SKM-1 (cell line): ENCODE data around the gene NEMF.
"Not testable (repeated sequence)": the region's sequence is repeated elsewhere in the genome, so short reads cannot be mapped to it uniquely, and the experiment has no call there.

Experiments
- DNase-seq: peaks from one replicate; lab custom pipeline; 2025; ENCODE audit not compliant: unreplicated experiment; lab: John Stamatoyannopoulos, UW

NEMF gene

GRCh38 chr14:49852301-49853157 is at the start of gene NEMF:
Gene NEMF, minus strand, starts transcription at chr14:49852788. Its CDS starts 35 bp downstream, at chr14:49852753.
- DNase-seq: peak; percentile 19

GRCh38 chr14:49900973-49901372 is 48.4 kb upstream of the NEMF start:
- DNase-seq: no peak

- no peak for DNase-seq
Observed at GRCh38 chr14:49898485-49898884, 45.9 kb upstream of the NEMF start.

- no peak for DNase-seq
Observed at GRCh38 chr14:49897965-49898364, 45.4 kb upstream of the NEMF start.

DNA sequence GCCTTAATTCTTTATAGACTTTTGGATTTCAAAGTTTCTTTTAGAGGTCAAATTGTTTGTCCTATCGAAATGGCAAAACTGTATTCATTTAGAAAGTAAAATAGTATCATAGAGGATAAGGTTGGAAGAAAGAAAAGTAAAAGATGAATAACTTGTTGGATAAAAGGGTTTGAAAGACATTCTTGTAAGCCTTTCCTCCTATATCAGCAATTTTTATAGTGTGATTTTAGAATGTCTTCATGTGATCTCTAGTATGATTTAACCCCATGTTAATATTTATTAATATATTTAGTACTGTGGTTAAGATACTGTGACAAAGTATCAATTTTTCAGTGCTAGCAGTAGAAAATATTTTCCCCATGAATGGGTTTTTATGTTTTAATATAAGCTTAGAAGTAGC is 44.8 kb upstream of the NEMF start:
- DNase-seq: no peak

GRCh38 chr14:49896966-49897365 is 44.4 kb upstream of the NEMF start:
- DNase-seq: no peak

- DNase-seq: not testable (repeated sequence)
Observed at GRCh38 chr14:49896272-49896671, 43.7 kb upstream of the NEMF start.

DNA sequence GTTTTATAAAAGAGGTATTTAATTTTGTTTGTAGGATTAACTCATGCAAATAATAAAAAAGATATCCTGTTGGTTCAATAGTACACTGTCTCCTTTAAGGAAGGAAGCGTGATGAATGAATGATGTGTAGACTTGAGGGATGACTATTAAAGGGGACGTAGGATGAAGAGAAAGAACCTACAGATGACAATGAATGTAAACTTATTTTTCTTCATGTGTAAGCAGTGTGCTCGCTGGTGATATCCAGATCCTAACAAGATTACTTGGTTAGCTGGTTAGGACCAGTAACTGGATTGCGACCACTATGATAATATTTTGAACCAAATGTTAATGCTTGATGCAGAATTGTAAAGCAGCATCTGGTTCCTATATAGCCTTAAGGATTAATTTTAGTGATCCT is 42.9 kb upstream of the NEMF start:
- no peak for DNase-seq

GRCh38 chr14:49894214-49895107 is 41.9 kb upstream of the NEMF start:
- not testable (repeated sequence) for DNase-seq

DNA sequence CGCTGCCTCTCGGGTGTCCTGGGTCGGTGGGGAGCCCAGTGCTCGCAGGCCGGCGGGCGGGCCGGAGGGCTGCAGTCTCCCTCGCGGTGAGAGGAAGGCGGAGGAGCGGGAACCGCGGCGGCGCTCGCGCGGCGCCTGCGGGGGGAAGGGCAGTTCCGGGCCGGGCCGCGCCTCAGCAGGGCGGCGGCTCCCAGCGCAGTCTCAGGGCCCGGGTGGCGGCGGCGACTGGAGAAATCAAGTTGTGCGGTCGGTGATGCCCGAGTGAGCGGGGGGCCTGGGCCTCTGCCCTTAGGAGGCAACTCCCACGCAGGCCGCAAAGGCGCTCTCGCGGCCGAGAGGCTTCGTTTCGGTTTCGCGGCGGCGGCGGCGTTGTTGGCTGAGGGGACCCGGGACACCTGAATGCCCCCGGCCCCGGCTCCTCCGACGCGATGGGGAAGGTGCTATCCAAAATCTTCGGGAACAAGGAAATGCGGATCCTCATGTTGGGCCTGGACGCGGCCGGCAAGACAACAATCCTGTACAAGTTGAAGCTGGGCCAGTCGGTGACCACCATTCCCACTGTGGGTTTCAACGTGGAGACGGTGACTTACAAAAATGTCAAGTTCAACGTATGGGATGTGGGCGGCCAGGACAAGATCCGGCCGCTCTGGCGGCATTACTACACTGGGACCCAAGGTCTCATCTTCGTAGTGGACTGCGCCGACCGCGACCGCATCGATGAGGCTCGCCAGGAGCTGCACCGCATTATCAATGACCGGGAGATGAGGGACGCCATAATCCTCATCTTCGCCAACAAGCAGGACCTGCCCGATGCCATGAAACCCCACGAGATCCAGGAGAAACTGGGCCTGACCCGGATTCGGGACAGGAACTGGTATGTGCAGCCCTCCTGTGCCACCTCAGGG is 41.0 kb upstream of the NEMF start:
- no peak for DNase-seq

DNA sequence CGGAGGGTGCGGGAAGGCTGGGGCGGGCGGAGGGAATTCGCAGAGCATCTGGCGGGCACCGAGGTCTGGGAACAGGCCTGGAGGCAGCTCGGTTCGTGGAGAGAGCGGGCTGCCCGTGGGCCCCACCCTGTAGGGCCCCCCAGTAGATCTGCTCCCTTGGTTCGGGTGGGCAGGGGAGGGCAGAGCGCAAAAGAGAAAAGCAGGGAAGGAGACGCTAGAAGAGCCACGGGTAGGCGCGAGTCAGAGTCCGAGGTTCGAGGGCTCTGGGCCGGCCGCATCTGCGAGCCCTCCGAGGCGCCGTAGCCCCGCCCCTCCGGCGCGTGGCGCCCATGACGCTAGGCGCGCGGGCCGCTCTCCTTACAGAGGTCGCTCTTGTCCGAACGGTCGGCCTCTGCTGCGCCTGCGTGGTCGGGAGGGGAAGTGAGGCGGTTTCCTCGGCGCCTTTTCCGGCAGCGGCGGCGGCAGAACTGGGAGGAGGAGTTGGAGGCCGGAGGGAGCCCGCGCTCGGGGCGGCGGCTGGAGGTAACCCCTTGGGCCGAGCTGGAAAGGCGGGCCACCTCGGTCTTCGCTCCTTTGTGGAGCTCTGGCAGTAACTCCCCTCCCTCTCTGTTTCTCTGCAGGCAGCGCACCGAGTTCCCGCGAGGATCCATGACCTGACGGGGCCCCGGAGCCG is 40.2 kb upstream of the NEMF start, which contains the start of gene ARF6:
ARF6 (plus strand) TSS at position 447 of the 673 bp plus-strand sequence. CDS start 655 bp downstream, outside the sequence.
- DNase-seq: peak; percentile 51

DNA sequence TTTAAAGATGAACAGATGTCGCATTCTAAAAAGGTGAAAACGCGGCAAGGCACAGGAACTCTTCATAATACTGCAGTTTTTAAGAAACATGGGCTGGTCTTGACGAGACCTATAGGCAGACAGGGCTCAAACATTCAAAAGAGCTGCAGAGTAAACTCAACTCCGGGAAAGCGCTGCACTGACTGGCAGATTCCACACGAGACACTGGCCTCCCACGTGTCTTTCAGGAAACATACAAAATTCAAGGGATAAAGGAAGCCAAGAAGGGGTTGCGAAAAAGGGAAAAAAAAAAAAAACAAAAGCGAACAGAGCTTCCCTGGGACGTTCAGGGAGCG is 39.7 kb upstream of the NEMF start:
- DNase-seq: peak; percentile 41

DNA sequence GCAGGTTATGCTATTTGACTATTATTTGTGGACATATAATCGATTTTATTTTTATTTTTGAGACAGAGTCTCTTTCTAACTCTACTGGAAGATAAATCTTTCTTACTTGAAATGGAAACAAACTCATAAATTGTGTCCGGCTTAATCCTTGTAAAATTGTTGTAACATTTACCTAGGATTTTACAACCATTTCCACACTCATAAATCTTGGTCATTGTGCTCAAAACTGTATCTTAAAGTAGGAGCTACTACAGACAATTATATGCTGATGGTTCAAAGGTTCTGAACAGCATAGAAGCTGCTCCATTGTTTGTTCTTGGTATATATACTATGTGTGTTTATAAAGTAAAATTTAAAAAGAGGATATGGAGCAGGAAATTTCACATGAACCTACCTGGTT is 35.7 kb upstream of the NEMF start:
- no peak for DNase-seq

GRCh38 chr14:49886523-49886922 is 33.9 kb upstream of the NEMF start:
- no peak for DNase-seq

GRCh38 chr14:49882826-49883694 is 30.5 kb upstream of the NEMF start:
- no peak for DNase-seq

- no peak for DNase-seq
Observed at GRCh38 chr14:49881350-49882001, 28.9 kb upstream of the NEMF start.

- DNase-seq: no peak
Observed at GRCh38 chr14:49880267-49881064, 27.9 kb upstream of the NEMF start.

- no peak for DNase-seq
Observed at GRCh38 chr14:49879646-49880204, 27.1 kb upstream of the NEMF start.
